NCI-H2107 treated with DMSO at 0.1 percent for 48 hours (cell line): ENCODE results near the gene HMGN4.
"Not testable (repeated sequence)": the region's sequence is repeated elsewhere in the genome, so short reads cannot be mapped to it uniquely, and the experiment has no call there.

Experiments
- DNase-seq: peaks from one replicate; lab custom pipeline; 2025; ENCODE audit not compliant: unreplicated experiment; lab: John Stamatoyannopoulos, UW

HMGN4 gene

DNA sequence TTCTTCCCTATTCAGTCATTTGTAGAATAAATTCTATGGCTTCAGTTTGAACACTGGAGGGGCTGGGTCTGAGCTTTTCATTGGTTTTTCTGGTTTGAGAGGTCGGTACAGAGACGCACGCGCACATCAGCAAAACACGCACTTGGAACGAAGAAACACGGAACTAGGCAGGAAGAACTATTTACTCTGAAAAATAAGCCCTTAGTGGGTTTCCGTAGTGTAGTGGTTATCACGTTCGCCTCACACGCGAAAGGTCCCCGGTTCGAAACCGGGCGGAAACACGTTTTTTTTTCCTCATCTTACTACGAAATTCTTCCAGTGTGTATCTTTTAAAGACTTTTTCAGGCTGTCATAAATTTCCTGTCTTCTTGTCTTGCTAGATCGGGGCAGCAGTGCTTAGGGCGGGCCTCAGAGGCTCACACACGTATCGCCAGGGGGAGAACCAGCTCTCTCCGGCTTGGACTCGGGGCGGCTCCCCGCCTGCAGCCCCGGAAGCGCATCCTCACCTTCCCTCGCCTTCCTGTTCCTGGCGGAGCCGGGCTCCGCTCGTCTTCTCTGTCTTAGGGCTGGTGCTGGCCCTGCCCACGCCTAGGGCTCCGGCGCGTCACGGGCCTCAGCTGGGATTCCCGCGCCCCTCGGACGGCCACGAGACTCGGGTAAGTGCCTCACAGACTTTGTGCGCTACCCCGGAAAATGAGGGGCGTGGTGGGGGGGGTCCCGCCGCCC is at the start of gene HMGN4:
HMGN4 (plus strand) TSS at position 521 of the 726 bp plus-strand sequence. CDS start 6,841 bp downstream, outside the sequence.
- peak; percentile 56 for DNase-seq

DNA sequence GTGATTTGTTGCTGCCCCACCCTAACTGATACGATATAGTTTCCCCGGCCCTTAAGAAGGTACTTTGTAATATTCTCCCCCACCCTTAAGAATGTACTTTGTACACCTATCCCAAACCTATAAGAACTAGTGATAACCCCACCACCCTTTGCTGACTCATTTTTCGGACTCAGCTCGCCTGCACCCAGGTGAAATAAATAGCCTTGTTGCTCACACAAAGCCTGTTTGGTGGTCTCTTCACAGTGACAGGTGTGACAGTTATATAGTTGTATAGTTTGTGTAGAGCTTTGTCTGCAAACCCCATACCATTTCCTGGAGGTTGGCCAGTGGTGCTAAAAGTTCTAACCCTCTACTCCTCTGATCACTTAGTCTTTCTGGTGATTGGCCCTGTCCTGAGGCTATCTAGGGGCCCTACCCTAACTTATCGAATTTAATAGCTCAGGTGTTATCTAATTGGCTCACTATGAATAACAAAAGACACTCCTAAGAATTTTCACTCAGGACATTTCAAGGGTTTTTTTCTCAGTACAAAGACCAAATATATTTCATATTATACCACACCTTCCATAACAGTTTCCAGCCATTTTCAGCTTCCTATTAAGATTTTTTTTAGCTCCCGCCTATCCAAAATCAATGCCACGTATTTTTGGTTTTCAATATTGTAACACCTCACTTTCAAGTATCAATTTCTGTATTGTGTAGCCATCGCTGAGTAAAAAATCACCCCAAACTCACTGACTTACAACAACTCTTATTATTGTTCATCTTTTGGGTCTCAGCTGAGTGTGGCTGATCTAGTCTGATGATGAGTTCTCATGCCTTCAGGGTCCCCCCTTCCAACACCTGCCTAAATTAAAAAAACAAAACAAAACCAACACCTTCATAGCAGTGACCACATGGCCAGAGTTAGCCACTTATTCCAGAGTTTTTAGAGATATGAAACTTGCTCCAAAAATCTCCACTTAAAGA is 47.9 kb upstream of the HMGN4 start:
- DNase-seq = no peak

DNA sequence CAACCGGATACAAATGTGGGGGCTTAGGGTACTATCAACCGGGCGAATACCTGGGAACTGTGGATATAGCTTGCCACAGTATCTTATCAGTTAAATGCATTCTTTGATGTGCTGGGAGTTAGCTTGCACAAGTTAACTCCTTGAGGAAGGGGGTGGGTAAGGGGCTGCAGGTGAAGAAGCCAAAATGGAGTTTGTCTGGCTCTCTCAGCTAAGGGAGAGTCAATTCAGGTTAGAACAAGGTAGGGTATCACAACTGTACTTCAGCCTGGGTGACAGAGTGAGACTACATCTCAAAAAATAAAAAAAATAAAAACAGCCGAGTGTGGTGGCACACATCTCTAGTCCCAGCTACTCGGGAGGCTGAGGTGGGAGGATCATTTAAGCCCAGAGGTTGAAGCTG is 46.6 kb upstream of the HMGN4 start:
- DNase-seq = no peak

DNA sequence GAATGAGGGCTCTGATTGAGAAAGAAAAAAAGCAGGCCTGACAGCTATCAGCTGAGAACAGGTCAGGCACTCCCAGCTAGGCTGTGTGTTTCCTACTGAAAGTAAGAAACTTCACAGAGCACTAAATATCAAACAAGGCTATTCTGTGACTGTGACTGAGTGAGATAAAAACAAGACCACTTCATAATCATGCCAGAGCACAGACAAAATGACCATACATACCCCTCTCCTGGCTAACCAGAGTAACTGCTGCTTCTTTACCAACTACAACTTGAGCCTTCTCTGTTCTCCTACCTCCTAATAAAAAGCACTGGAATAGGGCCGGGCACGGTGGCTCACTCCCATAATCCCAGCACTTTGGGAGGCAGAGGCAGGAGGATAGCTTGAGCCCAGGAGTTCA is 44.9 kb upstream of the HMGN4 start:
- no peak for DNase-seq

DNA sequence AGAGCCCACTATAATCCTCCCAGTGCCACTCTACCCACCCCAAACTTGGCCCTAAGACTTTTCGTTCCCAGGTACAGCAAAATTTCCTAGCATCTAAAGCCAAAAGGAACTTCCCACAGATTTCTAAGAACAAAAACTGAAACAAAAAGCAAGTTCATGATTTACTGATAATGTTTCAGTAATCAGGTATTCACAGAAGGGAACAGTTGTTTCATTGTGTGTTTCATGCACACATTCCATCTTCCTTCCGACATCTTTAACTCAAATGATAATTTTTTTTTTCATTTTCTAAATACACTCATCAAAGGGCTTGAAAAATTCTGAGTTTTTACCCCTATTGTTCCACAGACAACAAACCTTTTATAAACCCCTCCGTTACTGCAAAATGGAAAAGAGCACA is 44.0 kb upstream of the HMGN4 start:
- DNase-seq = no peak

DNA sequence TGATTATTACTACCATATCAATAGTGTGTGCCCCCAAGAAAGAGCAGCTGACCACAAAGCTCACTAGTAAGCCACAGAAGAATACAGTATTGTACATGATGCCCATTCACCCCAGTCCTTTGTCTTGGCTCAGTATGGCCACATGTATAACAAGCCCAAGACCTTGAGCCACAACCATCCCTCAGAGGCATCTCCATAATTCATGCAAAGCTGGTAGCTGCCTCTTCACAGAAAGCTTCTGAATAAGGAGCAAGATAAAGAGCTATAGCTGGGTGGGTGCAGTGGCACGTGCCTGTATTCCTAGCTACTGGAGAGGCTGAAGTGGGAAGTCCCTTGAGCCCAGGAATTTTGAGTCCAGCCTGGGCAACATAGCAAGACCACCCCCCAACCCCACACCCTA is 42.9 kb upstream of the HMGN4 start:
- no peak for DNase-seq

DNA sequence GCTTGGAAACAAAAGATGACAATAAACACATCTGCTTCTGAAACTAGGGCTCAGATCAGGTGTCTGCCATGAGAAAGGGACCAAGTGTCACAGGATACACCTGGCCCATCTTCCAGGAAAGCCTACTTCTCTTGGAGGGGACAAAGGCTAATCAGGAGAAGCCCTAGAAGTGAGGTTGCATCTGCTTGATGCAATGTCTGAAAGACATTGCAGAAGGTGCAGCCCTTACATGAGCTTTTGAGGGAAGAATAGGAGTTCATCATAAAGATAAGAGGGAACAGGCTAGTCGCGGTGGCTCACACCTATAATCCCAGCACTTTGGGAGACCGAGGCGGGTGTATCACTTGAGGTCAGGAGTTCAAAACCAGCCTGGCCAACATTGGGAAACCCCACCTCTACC is 40.6 kb upstream of the HMGN4 start:
- no peak for DNase-seq

DNA sequence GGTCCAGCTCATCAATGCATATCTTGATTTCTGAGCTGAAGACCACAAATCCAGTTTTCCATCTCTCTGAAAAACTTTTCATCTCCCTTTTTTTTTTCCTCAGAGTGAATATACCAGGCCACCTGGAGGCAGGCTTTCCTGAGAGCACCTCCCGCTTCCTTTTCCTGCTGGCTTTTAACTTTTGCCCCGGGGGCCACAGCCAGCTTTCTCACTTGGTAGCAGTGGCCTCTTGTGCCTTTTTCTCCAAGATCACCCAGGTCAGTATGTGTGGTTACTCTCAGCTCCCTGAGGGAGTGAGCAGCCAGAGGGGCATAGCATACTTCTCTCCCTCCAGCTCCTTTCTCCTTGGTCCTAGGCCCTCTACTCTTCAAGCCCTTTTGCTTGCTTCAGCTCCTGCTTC is 38.1 kb upstream of the HMGN4 start, which contains the start of gene BTN1A1:
BTN1A1 (plus strand) TSS at position 202 of the 400 bp plus-strand sequence. CDS start 984 bp downstream, outside the sequence.
- DNase-seq = no peak

DNA sequence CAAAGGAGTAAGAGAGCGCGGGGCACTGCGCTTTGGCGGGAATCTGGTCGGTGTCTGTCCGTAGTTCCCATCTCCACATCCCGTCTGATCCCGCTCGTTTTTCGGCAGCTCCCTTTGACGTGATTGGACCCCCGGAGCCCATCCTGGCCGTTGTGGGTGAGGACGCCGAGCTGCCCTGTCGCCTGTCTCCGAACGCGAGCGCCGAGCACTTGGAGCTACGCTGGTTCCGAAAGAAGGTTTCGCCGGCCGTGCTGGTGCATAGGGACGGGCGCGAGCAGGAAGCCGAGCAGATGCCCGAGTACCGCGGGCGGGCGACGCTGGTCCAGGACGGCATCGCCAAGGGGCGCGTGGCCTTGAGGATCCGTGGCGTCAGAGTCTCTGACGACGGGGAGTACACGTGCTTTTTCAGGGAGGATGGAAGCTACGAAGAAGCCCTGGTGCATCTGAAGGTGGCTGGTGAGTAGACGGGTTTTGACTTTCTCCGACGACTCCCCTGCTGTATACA is 36.6 kb upstream of the HMGN4 start:
- DNase-seq = no peak

DNA sequence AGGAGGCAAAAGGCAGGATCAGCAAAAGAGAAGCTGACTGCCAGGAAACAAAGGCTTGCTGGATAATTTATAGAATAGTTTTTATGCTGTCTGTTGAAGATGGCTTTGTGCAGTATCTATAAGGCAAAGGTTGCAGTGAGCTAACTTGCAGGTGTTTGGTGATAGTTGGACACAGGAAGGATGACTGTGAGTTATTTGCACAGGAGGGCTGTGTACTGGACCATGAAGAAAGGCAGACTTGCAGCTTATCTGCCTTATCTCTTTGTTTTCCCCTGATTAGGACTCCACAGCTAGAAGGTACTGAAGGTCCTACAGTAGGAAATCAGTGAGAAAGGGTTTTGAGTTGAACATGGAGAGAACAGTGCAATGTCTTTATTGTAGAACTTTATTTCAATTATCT is 36.0 kb upstream of the HMGN4 start:
- DNase-seq = no peak

DNA sequence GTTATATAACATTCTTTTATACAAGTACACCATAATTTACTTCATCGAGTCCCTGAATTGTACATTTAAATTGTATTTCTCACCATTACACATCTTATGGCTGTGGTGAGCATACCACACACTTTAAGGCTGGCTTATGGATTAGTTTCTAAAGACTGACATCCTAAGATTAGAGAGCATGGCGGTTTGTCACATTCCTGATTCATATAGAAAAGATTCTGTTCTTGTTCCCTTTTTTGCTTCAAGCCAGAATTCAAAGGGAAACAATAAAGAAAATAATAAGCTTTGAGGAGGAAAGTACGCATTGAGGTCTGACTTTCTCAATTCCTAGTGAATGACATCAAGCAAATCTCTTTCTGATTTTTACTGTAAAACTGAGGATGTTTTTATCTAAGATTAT is 35.5 kb upstream of the HMGN4 start:
- no peak for DNase-seq

DNA sequence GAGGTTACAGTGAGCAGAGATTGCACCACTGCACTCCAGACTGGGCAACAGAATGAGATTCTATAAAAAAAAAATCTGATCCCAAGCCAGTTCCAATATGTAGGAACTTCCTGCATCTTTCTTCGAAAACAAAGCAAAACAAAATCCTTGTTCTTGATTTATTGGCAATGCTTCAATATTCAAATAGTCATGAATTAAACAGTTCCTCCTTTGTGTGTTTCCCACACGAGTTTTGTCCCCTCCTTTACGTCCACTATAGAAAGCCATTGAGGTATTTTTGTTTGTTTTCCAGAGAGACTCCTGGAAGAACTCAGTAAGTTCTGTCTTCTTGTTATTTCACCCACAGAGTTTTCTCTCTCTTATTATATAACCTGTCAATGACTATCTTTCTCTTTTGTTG is 30.5 kb upstream of the HMGN4 start:
- no peak for DNase-seq

DNA sequence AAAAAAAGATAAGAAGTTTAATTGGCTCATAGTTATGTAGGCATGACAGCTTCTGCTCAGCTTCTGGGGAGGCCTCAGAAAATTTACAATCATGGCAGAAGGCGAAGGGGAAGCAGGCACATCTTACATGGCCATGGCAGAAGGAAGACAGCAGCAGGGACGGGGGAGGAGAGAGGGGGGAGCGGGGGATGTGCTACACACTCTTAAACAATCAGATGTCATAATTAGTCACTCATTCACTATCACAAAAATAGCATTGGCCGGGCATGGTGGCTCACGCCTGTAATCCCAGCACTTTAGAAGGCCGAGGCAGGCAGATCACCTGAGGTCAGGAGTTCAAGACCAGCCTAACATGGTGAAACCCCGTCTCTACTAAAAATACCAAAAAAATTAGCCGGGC is 27.1 kb upstream of the HMGN4 start:
- DNase-seq = not testable (repeated sequence)

DNA sequence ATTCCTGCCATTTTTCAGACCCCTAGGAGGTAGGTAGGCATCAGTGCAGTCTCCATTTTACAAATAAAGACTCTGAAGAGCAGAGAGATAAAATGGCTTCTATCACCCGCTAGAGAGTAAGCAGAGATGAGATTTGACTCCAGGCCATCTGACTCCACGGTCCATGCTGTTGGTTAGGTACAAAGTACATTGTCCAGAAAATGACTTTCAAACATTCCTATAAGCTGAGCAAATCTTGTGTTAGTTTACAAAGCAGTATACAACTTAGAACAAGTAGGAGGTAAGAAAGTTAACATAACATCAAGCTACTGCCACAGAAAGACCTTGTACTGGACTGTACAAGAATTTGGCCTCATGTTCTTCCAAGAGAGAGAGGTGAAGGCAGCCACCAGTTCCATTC is 23.2 kb upstream of the HMGN4 start:
- no peak for DNase-seq

DNA sequence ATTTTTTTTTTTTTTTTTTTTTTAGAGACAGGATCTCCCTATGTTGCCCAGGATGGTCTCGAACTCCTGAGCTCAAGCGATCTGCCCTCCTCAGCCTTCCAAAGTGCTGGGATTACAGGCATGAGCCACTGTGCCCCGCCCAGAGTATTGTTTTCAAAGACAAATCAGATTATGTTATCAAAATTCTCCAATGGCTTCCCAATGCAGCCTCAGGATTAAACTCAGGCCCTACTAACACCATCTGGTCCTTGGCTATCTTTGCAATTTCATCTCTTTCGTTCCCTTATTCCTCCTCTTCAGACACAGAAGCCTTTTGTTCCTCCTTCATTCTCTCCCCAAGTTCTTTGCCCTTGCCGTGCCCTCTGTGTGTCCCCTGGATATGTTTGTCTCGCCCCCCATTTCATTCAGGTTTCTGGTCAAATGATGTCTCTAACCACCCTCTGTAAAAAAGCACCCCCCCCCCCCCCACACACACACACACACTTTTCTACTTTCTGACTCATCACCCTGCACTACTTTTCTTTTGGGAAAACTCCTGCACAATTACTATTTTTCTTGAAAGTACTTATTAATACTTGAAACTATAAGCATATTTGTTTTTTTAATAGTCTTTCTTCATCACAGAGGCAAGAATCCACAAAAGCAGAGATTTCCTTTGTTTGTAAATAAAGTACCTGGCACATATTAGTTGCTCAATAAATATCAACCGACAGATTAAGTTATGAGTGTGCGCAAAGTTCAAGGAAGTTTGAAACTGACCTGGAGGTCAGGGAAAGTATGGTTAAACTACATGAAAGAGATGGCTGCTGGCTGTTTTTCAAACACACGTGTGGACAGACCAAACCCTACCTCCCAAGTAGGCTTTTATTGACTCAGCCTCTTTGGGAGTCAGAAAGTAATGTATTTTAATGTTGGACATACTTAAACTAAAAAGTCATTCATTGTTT is 21.4 kb upstream of the HMGN4 start:
- no peak for DNase-seq

DNA sequence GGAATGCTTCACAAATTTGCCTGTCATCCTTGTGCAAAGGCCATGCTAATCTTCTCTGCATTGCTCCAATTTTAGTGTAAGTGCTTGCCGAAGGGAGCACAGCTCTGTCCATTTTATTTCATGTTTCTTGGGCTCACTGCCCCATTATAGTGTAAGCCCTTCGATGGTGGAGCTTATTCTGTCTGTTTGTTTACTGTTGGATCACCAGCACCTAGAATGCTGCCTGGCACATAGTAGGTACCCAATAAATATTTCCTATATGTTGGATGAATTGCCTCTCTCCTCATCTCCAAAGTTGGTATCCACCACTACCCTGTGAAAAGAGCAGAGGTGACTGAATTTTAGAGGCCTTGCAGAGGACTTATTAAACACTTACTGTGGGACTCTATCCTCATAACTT is 18.8 kb upstream of the HMGN4 start:
- no peak for DNase-seq

DNA sequence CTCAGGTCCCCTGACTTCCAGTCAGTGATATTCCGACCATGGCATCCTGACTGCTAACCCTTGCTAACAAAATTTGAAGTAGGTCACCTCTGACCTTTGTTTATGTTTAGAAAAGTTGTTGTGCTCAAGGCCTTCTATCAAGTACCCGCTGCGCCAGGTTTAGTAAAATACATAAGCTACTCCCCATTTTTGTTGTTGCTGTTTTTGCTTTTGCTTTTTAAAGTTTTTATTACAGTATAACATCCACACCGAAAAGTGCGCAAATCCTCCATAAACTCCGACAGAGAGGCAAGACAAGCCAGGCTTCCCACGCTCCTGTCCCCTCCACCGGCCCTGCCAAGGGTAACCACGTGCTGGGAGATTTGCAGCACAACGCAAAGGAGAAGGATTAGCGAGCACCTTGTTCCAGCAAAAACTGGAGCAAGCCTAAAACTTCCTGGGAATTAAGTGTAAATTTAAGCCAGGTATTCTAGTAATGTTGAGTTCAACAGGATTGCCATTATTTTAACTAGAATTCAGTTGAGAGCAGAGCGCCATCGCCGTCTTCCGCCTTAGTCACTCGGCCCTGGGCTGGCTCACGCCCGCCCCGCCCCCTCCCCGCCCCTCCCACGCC is 17.8 kb upstream of the HMGN4 start:
- no peak for DNase-seq

DNA sequence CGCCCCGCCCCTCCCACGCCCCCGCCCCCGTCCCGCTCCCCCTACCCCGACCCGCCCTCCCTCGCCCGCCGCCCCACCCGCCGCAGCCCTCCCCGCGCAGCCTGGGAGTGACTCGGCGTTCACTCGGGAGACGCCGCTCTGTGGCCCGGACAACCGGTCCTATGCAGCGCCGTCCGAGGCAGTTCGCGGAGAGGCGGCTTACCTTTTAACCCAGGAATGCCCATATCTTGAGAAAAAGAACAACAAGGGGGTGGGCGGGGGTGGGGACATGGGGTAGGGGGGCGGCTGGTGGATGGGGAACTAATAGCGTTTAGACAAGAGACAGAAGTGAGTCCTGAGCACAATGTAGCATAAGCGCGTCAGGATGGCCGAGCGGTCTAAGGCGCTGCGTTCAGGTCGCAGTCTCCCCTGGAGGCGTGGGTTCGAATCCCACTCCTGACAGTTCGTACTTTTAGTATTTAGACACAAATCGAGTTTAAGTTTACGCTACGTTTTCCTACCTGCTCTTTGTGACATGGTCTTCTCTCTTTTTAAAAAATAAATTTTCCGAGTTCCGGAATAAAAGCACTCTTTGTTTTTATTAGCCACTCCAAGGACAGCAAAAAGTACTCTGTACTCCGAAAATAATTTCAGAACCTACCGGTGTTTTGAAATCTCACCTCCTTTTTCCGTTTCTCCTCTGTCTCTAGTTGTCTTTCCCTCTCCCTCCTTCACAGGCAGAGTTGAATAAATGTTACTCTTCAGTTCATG is 17.1 kb upstream of the HMGN4 start:
- DNase-seq = peak; percentile 47

DNA sequence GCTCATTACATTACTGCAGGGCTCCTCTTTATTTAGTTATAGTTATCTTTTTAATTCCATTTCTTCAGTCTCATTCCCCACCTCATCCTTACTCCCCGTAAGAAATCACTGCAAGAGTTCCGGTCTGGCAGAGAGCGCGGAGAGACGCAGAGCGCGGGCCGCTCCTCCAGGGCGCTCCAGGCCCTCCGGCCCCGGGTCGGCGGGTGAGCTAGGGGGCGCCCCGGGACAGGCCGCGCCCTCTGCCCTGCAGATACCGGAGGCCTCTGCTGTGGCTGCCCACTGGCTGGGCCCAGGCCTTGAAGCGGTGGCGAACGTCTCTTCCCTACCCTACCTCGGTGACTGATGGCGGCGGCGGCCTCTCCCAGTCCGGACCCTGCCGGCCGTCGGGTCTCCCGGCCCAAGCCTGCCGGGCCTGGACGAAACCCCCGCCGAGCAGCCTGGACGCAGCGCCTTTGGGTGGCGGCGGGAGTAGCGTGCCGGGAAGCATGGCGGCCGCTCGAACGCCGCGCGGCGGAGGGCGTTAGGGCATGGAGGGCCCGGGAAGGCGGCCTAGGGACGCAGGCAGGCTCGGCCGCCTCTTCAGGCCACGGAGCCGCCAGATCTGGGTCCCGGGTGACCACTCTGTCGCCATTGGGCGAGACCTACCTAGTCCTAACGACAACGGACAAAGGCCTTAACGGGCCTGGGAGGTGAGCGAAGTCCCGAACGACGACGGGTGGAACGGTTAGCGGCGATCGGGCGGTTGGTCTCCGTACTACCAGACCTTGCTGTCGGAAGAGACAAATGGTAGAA is 16.4 kb upstream of the HMGN4 start:
- no peak for DNase-seq
